ENCODE data around the gene CTDP1. TPM values are rescaled to one million over a fixed set of nuclear protein-coding genes. Genes with fewer than 3 reads are reported as not detected.
"Not testable (repeated sequence)": the region's sequence is repeated elsewhere in the genome, so short reads cannot be mapped to it uniquely, and the experiment has no call there.

CTDP1 gene
- total RNA-seq, 1 experiment from 2014 or later, result 20.3 TPM

GRCh38 chr18:79729611-79730010, 50.0 kb downstream of the CTDP1 start:
- H3K27me3 Mint-ChIP-seq (ENCODE audit: insufficient read depth, unreplicated experiment), result no peaks in the 10 kb centered on the region

GRCh38 chr18:79730804-79731203, 51.2 kb downstream of the CTDP1 start:
- H3K9me3 Mint-ChIP-seq (ENCODE audit: unreplicated experiment), result peaks cover 4% of the 10 kb centered on the region
- no peak overlapping the region for H3K4me3 Mint-ChIP-seq (ENCODE audit: unreplicated experiment)
- H3K27ac Mint-ChIP-seq (ENCODE audit: low read depth, unreplicated experiment), result no peak overlapping the region
- intact Hi-C loops (cut with micrococcal nuclease), result no loop called here
- H3K36me3 Mint-ChIP-seq (ENCODE audit: insufficient read depth, unreplicated experiment), result peaks cover 75% of the 10 kb centered on the region
- POLR2A ChIA-PET, result no interaction called here
- no peak for DNase-seq (ENCODE audit: unreplicated experiment)
- TF ChIP-seq CTCF (IDR thresholded peaks at IDR 0.05; ENCODE audit: unreplicated experiment), result no peak
- BruUV-seq (replicated peaks), result no TSS peak
- CTCF ChIA-PET, result no interaction called here
- no peaks in the 10 kb centered on the region for H3K4me1 Mint-ChIP-seq (ENCODE audit: insufficient read depth, unreplicated experiment)
- H3K27me3 Mint-ChIP-seq (ENCODE audit: insufficient read depth, unreplicated experiment), result no peaks in the 10 kb centered on the region

More at GRCh38 chr18:79729611-79730010, 50.0 kb downstream of the CTDP1 start:
- Mint-ChIP-seq H3K4me1 (ENCODE audit: insufficient read depth, unreplicated experiment) (no peaks in the 10 kb centered on the region), H3K9me3 (ENCODE audit: unreplicated experiment) (peaks cover 4% of the 10 kb centered on the region), H3K4me3 (ENCODE audit: unreplicated experiment) (no peak overlapping the region), H3K36me3 (ENCODE audit: insufficient read depth, unreplicated experiment) (peaks cover 78% of the 10 kb centered on the region), H3K27ac (ENCODE audit: low read depth, unreplicated experiment) (no peak overlapping the region)
- ChIA-PET CTCF (no interaction called here), POLR2A (interaction anchor here (0.8 kb wide), 1 partner anchor 20 kb away, joined by 3 read pairs; no protein-coding TSS in a partner anchor)
- intact Hi-C loops (cut with micrococcal nuclease), result no loop called here
- TF ChIP-seq CTCF (IDR thresholded peaks at IDR 0.05; ENCODE audit: unreplicated experiment), result no peak
- no peak for DNase-seq (ENCODE audit: unreplicated experiment)
- no TSS peak for BruUV-seq (replicated peaks)

GRCh38 chr18:79731881-79732720, 52.5 kb downstream of the CTDP1 start:
- H3K9me3 Mint-ChIP-seq (ENCODE audit: unreplicated experiment); intact Hi-C loops (cut with micrococcal nuclease); BruUV-seq (replicated peaks): not testable (repeated sequence)

GRCh38 chr18:79732721-79733025, 53.1 kb downstream of the CTDP1 start:
- Mint-ChIP-seq H3K4me1 (ENCODE audit: insufficient read depth, unreplicated experiment) (no peaks in the 10 kb centered on the region), H3K27ac (ENCODE audit: low read depth, unreplicated experiment) (no peak overlapping the region), H3K36me3 (ENCODE audit: insufficient read depth, unreplicated experiment) (peaks cover 59% of the 10 kb centered on the region), H3K27me3 (ENCODE audit: insufficient read depth, unreplicated experiment) (no peaks in the 10 kb centered on the region), H3K9me3 (ENCODE audit: unreplicated experiment) (peaks cover 4% of the 10 kb centered on the region), H3K4me3 (ENCODE audit: unreplicated experiment) (no peak overlapping the region)
- intact Hi-C loops (cut with micrococcal nuclease), result no loop called here
- no peak for DNase-seq (ENCODE audit: unreplicated experiment)
- no TSS peak for BruUV-seq (replicated peaks)
- ChIA-PET CTCF (interaction anchor here (0.6 kb wide), 1 partner anchor 219 kb away, joined by 3 read pairs; no protein-coding TSS in a partner anchor), POLR2A (no interaction called here)
- TF ChIP-seq CTCF (IDR thresholded peaks at IDR 0.05; ENCODE audit: unreplicated experiment), result no peak

More at GRCh38 chr18:79731881-79732720, 52.5 kb downstream of the CTDP1 start:
- H3K27ac Mint-ChIP-seq (ENCODE audit: low read depth, unreplicated experiment); H3K4me3 Mint-ChIP-seq (ENCODE audit: unreplicated experiment); CTCF ChIA-PET; POLR2A ChIA-PET; H3K4me1 Mint-ChIP-seq (ENCODE audit: insufficient read depth, unreplicated experiment); H3K27me3 Mint-ChIP-seq (ENCODE audit: insufficient read depth, unreplicated experiment): not testable (repeated sequence)
- peaks cover 62% of the 10 kb centered on the region for H3K36me3 Mint-ChIP-seq (ENCODE audit: insufficient read depth, unreplicated experiment)
- DNase-seq (ENCODE audit: unreplicated experiment), result peak; percentile 1
